ENCODE measurements around the gene AGRN.

Gene AGRN

DNA sequence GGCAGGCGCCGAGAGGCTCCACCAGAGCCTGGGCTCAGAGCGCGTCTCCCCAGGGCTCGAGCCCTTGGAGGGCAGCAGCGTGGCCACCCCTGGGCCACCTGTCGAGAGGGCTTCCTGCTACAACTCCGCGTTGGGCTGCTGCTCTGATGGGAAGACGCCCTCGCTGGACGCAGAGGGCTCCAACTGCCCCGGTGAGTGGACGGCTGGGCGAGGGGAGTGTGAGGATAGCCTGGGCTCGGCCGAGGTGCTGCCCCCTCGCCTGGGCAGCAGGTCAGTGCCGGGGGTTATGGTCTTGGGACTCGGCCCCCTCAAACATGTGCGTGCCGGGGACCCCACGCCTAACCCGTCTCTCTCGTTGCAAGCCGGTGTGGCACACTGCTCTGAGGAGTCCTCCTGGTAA lies 26.8 kb downstream of the AGRN start:
- TF ChIP-seq, protein P1, sequence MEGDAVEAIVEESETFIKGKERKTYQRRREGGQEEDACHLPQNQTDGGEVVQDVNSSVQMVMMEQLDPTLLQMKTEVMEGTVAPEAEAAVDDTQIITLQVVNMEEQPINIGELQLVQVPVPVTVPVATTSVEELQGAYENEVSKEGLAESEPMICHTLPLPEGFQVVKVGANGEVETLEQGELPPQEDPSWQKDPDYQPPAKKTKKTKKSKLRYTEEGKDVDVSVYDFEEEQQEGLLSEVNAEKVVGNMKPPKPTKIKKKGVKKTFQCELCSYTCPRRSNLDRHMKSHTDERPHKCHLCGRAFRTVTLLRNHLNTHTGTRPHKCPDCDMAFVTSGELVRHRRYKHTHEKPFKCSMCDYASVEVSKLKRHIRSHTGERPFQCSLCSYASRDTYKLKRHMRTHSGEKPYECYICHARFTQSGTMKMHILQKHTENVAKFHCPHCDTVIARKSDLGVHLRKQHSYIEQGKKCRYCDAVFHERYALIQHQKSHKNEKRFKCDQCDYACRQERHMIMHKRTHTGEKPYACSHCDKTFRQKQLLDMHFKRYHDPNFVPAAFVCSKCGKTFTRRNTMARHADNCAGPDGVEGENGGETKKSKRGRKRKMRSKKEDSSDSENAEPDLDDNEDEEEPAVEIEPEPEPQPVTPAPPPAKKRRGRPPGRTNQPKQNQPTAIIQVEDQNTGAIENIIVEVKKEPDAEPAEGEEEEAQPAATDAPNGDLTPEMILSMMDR (conservative IDR thresholded peaks at IDR 0.05) = no peak
- no peak for TF ChIP-seq ZFX (IDR thresholded peaks at IDR 0.05)

DNA sequence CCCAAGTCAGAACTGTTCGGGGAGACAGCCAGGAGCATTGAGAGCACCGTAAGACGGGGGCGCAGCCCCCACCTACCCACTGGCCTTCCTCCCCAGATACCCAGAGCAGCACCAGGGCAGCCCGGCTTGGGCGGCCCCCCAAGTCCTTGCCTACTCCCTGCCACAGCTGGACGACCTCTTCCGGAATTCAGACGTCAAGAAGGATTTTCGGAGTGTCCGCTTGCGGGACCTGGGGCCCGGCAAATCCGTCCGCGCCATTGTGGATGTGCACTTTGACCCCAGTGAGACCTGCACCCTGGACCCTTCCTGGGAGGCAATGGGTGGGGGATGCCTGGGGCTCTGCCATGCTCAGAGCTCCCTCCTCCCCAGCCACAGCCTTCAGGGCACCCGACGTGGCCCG lies 27.5 kb downstream of the AGRN start:
- TF ChIP-seq, protein P1 (conservative IDR thresholded peaks at IDR 0.05) = no peak
- no peak for TF ChIP-seq ZFX (IDR thresholded peaks at IDR 0.05)
- no peak overlapping the region for H3K27ac ChIP-seq

More for the DNA sequence above, 26.8 kb downstream of the AGRN start:
- H3K27ac ChIP-seq = no peak overlapping the region

DNA sequence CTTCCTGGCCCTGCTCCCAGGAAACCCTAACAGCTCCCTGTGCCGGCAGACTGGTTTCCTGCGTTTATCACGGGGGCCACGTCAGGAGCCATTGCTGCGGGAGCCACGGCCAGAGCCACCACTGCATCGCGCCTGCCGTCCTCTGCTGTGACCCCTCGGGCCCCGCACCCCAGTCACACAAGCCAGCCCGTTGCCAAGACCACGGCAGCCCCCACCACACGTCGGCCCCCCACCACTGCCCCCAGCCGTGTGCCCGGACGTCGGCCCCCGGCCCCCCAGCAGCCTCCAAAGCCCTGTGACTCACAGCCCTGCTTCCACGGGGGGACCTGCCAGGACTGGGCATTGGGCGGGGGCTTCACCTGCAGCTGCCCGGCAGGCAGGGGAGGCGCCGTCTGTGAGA lies 28.0 kb downstream of the AGRN start:
- H3K27ac ChIP-seq = no peak overlapping the region
- no peak for TF ChIP-seq ZFX (IDR thresholded peaks at IDR 0.05)
- TF ChIP-seq, protein P1 (conservative IDR thresholded peaks at IDR 0.05) = no peak

DNA sequence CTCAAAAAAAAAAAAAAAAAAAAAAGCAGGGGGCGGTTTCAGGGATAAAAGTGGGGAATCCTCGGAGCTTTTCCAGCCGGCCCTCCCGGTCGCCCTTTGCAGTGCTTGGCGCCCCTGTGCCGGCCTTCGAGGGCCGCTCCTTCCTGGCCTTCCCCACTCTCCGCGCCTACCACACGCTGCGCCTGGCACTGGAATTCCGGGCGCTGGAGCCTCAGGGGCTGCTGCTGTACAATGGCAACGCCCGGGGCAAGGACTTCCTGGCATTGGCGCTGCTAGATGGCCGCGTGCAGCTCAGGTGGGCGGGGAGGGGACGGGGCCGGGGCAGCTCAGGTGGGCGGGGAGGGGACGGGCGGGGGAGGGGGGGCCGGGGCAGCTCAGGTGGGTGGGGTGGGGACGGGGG lies 28.8 kb downstream of the AGRN start:
- no peak overlapping the region for H3K27ac ChIP-seq
- no peak for TF ChIP-seq ZFX (IDR thresholded peaks at IDR 0.05)
- TF ChIP-seq, protein P1 (conservative IDR thresholded peaks at IDR 0.05) = no peak

DNA sequence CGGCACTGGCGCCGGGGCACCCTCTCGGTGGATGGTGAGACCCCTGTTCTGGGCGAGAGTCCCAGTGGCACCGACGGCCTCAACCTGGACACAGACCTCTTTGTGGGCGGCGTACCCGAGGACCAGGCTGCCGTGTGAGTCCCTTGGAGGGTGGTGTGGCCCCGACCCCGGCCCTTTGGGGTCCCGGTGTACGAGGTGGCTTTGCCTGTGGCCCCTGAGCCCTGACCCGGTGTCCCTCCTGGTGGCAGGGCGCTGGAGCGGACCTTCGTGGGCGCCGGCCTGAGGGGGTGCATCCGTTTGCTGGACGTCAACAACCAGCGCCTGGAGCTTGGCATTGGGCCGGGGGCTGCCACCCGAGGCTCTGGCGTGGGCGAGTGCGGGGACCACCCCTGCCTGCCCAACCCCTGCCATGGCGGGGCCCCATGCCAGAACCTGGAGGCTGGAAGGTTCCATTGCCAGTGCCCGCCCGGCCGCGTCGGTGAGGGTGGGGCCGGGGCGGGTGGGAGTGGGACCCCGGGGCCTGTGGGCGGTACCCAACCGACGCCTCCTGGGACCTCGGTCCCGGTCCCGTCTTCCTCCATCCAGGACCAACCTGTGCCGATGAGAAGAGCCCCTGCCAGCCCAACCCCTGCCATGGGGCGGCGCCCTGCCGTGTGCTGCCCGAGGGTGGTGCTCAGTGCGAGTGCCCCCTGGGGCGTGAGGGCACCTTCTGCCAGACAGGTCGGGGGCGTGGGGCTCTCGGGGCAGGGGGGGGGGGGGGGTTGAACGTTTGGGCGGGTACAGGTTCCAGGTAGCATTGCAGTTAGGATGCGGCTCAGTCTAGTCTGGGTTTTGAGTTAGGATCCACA lies 29.6 kb downstream of the AGRN start:
- no peak for TF ChIP-seq ZFX (IDR thresholded peaks at IDR 0.05)
- H3K27ac ChIP-seq = no peak overlapping the region

DNA sequence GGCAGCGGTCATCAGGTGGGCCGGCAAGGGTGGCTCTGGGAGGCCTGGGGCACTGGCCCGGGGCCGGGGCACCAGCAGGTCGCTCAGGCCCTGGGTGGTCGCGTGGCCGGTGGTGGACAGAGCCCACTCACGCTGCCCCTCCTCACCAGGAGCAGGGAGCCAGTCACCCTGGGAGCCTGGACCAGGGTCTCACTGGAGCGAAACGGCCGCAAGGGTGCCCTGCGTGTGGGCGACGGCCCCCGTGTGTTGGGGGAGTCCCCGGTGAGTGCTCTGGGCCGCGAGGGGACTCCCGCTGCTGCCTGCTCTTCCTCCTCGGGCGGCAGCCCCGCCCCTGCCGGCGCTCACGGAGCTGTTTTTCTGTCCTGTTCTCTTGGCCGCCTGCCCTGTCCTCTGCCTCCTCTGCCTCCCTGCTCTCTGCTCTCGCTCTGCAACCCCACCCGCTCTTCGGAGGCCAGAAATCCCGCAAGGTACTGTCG lies 30.7 kb downstream of the AGRN start:
- TF ChIP-seq ZFX (IDR thresholded peaks at IDR 0.05) = no peak
- TF ChIP-seq, protein P1 (conservative IDR thresholded peaks at IDR 0.05) = no peak
- H3K27ac ChIP-seq = no peak overlapping the region

DNA sequence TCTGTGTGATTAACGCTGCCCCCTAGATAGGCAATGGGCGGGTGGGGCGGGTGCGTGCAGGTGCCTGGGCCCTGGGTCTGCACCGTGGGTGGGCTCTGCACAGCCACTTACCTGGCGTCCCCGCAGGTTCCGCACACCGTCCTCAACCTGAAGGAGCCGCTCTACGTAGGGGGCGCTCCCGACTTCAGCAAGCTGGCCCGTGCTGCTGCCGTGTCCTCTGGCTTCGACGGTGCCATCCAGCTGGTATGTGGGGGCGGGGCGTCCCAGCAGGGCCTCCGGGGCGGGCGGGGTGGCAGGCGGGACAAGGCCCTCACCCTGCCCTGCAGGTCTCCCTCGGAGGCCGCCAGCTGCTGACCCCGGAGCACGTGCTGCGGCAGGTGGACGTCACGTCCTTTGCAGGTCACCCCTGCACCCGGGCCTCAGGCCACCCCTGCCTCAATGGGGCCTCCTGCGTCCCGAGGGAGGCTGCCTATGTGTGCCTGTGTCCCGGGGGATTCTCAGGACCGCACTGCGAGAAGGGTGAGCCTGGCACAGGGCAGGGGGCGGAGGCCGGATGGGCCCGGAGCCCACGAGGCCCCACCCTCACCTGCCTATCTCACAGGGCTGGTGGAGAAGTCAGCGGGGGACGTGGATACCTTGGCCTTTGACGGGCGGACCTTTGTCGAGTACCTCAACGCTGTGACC lies 31.3 kb downstream of the AGRN start:
- no peak for TF ChIP-seq ZFX (IDR thresholded peaks at IDR 0.05)
- TF ChIP-seq, protein P1 (conservative IDR thresholded peaks at IDR 0.05) = no peak
- no peak overlapping the region for H3K27ac ChIP-seq
